Body of pancreas (tissue), 4 donors: ENCODE data around the gene ZBTB38. TPM values are rescaled to one million over a fixed set of nuclear protein-coding genes. Genes with fewer than 3 reads are reported as not detected.

Experiments used
- ATAC-seq: fragments of 150-250 bp; one replicate; pipeline ENCODE4 v1.9.1; 2016
- DNase-seq, 4 donors: peaks; one replicate each; pipeline ENCODE4 v3.0.0-alpha.2; 2019
- H3K27ac ChIP-seq, 4 donors: fragments of 200-600 bp; sonication (generic); 1 replicate in 3 of 4; 2 replicates in 1 of 4; pipeline versions ENCODE4 v1.5.1 to v1.6.1; 2016 to 2019; ENCODE audit warnings: mild to moderate bottlenecking in 1 of 4, mixed read lengths in 1 of 4, moderate library complexity in 1 of 4
- H3K27me3 ChIP-seq, 2 donors: fragments of 200-600 bp; sonication (generic); one replicate each; pipeline ENCODE4 v1.6.0; 2016; ENCODE audit warnings: mild to moderate bottlenecking in 1 of 2
- H3K36me3 ChIP-seq, 2 donors: fragments of 200-600 bp; sonication (generic); replicated peaks in 1 of 2; 2 replicates each; pipeline ENCODE4 v1.5.1; 2016; ENCODE audit warnings: low read depth in 2 of 2; ENCODE audit not compliant: insufficient read depth in 1 of 2
- H3K4me1 ChIP-seq: fragments of 200-600 bp; sonication (generic); one replicate; pipeline ENCODE4 v1.6.0; 2016
- H3K4me3 ChIP-seq, 2 donors: fragments of 200-600 bp; sonication (generic); 1 replicate in 1 of 2; 2 replicates in 1 of 2; pipeline ENCODE4 v1.5.1; 2016 to 2019
- H3K9me3 ChIP-seq, 3 donors: fragments of 200-600 bp; sonication (generic); 1 replicate in 2 of 3; 2 replicates in 1 of 3; pipeline ENCODE4 v1.5.1; 2016
- CTCF ChIP-seq, 7 experiments: fragments of 450-650 bp in 4 of 7; fragments of 200-600 bp in 3 of 7; sonication (generic) in 3 of 7; IDR thresholded peaks; one replicate each; pipeline ENCODE4 v1.5.1; 2016 to 2019; ENCODE audit warnings: antibody characterized with exemption in 7 of 7
- POLR2A ChIP-seq, 3 donors: fragments of 450-650 bp; IDR thresholded peaks; one replicate each; pipeline ENCODE4 v1.6.1; 2016; ENCODE audit warnings: antibody characterized with exemption in 3 of 3, mild to moderate bottlenecking in 2 of 3
- WGBS, 2 donors: methylation state at CpG; one replicate each; pipeline ENCODE4 v1.1.5; 2017; 5-methylcytosine and 5-hydroxymethylcytosine counted together
- intact Hi-C: fragments of 100-400 bp; cut with DNase I; formaldehyde crosslinking; loops from one replicate; pipeline ENCODE4 v1.15.1; 2023
- total RNA-seq, 2 donors: library from RNA; depleted of rRNA; stranded (reverse); fragments of >200 nt; gene quantifications; one replicate each; pipeline ENCODE4 v1.1.0, GENCODE V29; 2016

The ZBTB38 gene
- total RNA-seq, 2 donors from 2014 or later, result 48.5 to 60.4 TPM

DNA sequence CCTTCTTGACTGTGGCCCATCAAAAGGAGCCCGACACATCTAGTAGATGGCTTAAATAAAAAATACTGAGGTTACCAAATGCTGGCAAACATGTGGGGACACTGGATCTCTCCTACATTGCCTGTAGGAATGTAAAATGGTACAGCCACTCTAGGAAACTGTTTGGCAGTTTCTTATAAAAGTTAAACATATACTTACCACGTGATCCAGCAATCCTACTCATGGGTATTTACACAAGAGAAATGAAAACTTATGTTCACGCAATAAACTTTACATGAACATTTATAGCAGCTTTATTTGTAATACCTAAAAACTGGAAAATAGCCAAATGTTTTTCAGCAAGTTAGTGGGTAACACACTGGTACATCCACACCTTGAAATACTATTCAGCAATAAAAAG lies 9.1 kb downstream of the ZBTB38 start:
- no peaks in the 10 kb centered on the region for H3K4me1 ChIP-seq
- H3K36me3 ChIP-seq, result no peaks in the 10 kb centered on the region
- no peaks in the 10 kb centered on the region for H3K27me3 ChIP-seq
- no peak for DNase-seq
- H3K9me3 ChIP-seq, result no peaks in the 10 kb centered on the region
- WGBS, 2 donors, result 91 to 99% methylated on average over 3 of the region's 3 CpGs
- intact Hi-C loops, result no loop called here
- no peak overlapping the region for H3K4me3 ChIP-seq
- no peak for ATAC-seq
- TF ChIP-seq CTCF (IDR thresholded peaks at IDR 0.05) (no peak), POLR2A (IDR thresholded peaks at IDR 0.05) (no peak)
- H3K27ac ChIP-seq, result no peak overlapping the region

DNA sequence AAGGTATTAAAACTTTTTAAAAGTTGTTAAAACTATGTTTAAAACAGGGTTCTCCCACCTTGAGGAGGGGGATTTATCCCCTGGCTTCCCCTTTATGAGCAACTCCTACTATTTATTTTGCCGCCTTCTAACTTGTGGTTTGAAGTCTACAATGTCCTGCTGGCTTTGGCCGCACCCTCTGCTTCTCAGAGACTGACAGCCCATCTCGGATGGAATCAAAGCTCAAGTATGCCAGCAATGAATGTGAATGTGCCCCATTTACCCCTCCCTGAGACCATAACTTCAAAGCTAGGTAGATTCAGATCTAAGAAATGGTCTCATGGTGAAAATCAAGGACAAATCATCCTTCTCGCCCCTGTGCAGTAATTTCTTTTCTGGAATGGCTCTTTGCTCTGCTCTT lies 10.3 kb downstream of the ZBTB38 start:
- DNase-seq (no peak), ATAC-seq (no peak)
- H3K36me3 ChIP-seq, result no peaks in the 10 kb centered on the region
- H3K27me3 ChIP-seq, result no peaks in the 10 kb centered on the region
- no peak overlapping the region for H3K4me3 ChIP-seq
- intact Hi-C loops, result no loop called here
- TF ChIP-seq POLR2A (IDR thresholded peaks at IDR 0.05), result no peak
- TF ChIP-seq CTCF (IDR thresholded peaks at IDR 0.05), result no peak
- H3K9me3 ChIP-seq, result no peaks in the 10 kb centered on the region
- H3K27ac ChIP-seq, result no peak overlapping the region
- H3K4me1 ChIP-seq, result no peaks in the 10 kb centered on the region
- 83 to 88% methylated on average over 4 of the region's 4 CpGs for WGBS, 2 donors

GRCh38 chr3:141379250-141379966 lies 11.1 kb downstream of the ZBTB38 start:
- Histone ChIP-seq H3K9me3 (no peaks in the 10 kb centered on the region), H3K27me3 (no peaks in the 10 kb centered on the region), H3K4me3 (no peak overlapping the region), H3K36me3 (no peaks in the 10 kb centered on the region), H3K27ac (no peak overlapping the region), H3K4me1 (no peaks in the 10 kb centered on the region)
- TF ChIP-seq POLR2A (IDR thresholded peaks at IDR 0.05) (no peak), CTCF (IDR thresholded peaks at IDR 0.05) (no peak)
- intact Hi-C loops, result no loop called here
- WGBS, 2 donors, result 82 to 83% methylated on average over 12 of the region's 12 CpGs
- DNase-seq (no peak), ATAC-seq (no peak)

DNA sequence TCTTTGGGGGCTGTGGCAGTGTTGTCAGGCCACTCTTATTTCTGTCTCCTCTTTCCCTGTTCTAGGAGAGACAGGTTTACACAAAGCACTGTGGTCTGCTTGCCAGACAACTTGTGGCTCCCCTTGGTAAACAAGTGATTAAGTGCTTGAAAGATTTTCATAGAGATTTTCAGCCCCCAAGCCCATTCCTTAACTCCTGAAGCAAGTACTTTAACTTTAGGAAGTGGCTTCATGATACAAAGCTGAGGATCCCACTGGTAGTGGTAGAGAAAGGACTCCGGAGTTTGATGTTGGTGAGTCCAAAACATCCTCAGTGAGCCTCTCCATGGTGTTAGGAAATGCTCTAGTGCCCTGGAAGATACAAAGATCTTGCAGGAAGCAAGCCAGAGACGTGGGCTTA lies 12.0 kb downstream of the ZBTB38 start:
- Histone ChIP-seq H3K4me1 (no peaks in the 10 kb centered on the region), H3K36me3 (no peaks in the 10 kb centered on the region), H3K9me3 (no peaks in the 10 kb centered on the region), H3K27me3 (no peaks in the 10 kb centered on the region), H3K4me3 (no peak overlapping the region), H3K27ac (no peak overlapping the region)
- no peak for DNase-seq
- TF ChIP-seq CTCF (IDR thresholded peaks at IDR 0.05), result no peak
- TF ChIP-seq POLR2A (IDR thresholded peaks at IDR 0.05), result no peak
- intact Hi-C loops, result no loop called here
- ATAC-seq, result no peak
- WGBS, 2 donors, result 80 to 82% methylated on average over 2 of the region's 2 CpGs

DNA sequence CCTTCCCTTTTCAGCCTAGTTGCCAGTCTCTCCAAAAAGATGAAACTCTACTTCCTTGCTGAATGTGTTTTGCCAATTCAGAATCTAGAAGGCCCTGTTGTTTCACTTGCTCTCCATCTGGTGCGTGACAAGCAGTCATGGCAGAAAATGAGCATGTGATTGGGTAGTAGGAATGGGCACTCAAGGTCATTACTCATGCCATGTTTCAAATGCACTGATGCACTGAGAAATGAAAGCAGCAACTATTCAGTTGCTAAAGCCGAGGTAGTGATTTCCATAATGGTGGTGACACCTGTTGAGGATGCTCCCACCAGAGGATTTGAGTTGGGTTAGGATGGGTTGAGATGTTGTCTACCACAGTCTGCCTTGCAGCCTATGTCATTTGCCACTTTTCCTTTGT lies 12.7 kb downstream of the ZBTB38 start:
- no peaks in the 10 kb centered on the region for H3K27me3 ChIP-seq
- intact Hi-C loops, result no loop called here
- no peak for DNase-seq
- no peak for TF ChIP-seq CTCF (IDR thresholded peaks at IDR 0.05)
- no peak for TF ChIP-seq POLR2A (IDR thresholded peaks at IDR 0.05)
- 91 to 95% methylated on average over 2 of the region's 2 CpGs for WGBS, 2 donors
- no peaks in the 10 kb centered on the region for H3K36me3 ChIP-seq
- no peaks in the 10 kb centered on the region for H3K9me3 ChIP-seq
- H3K4me3 ChIP-seq, result no peak overlapping the region
- H3K27ac ChIP-seq, result no peak overlapping the region
- ATAC-seq, result no peak
- H3K4me1 ChIP-seq, result no peaks in the 10 kb centered on the region
